Measurements from ENCODE around the gene ZFPL1.

Gene ZFPL1

GRCh38 chr11:65128182-65129145 is 44.4 kb downstream of the ZFPL1 start:
- no peak for DNase-seq (ENCODE audit: low read depth in 2 of 2)

- no peak for DNase-seq (ENCODE audit: low read depth in 2 of 2)
Observed at GRCh38 chr11:65129649-65130441, 45.8 kb downstream of the ZFPL1 start.

- no peak for DNase-seq (ENCODE audit: low read depth in 2 of 2)
Observed at GRCh38 chr11:65130631-65131416, 46.8 kb downstream of the ZFPL1 start.

- DNase-seq (ENCODE audit: low read depth in 2 of 2) = no peak
Observed at GRCh38 chr11:65131417-65131776, 47.4 kb downstream of the ZFPL1 start.

GRCh38 chr11:65131895-65132237 is 47.8 kb downstream of the ZFPL1 start:
- no peak for DNase-seq (ENCODE audit: low read depth in 2 of 2)

- no peak for DNase-seq (ENCODE audit: low read depth in 2 of 2)
Observed at GRCh38 chr11:65132238-65132987, 48.4 kb downstream of the ZFPL1 start.

- peak in 1 of 2 experiments; percentile 66 for DNase-seq (ENCODE audit: low read depth in 2 of 2)
Observed at GRCh38 chr11:65132988-65133700, 49.1 kb downstream of the ZFPL1 start.

GRCh38 chr11:65133724-65134123 is 49.7 kb downstream of the ZFPL1 start:
- DNase-seq (ENCODE audit: low read depth in 2 of 2) = no peak

GRCh38 chr11:65134240-65134951 is 50.4 kb downstream of the ZFPL1 start, which contains the start of gene SYVN1:
TSS of gene SYVN1 (minus strand) at chr11:65134519. CDS start at chr11:65133601, 918 bp downstream.
- peak; percentile 87 to 90 for DNase-seq (ENCODE audit: low read depth in 2 of 2)

GRCh38 chr11:65134952-65135632 is 51.1 kb downstream of the ZFPL1 start:
- peak; percentile 66 to 72 for DNase-seq (ENCODE audit: low read depth in 2 of 2)

- no peak for DNase-seq (ENCODE audit: low read depth in 2 of 2)
Observed at GRCh38 chr11:65135633-65136145, 51.7 kb downstream of the ZFPL1 start.

GRCh38 chr11:65136515-65137096 is 52.6 kb downstream of the ZFPL1 start:
- DNase-seq (ENCODE audit: low read depth in 2 of 2) = no peak
